DMS114 treated with DMSO at 0.1 percent for 48 hours (cell line): ENCODE measurements around the gene EIF3J.
"Not testable (repeated sequence)": the region's sequence is repeated elsewhere in the genome, so short reads cannot be mapped to it uniquely, and the experiment has no call there.

Experiments used
- DNase-seq: peaks from one replicate; lab custom pipeline; 2025; ENCODE audit not compliant: unreplicated experiment; lab: John Stamatoyannopoulos, UW

Gene EIF3J

GRCh38 chr15:44541282-44541958, 4.5 kb downstream of the EIF3J start:
- no peak for DNase-seq

DNA sequence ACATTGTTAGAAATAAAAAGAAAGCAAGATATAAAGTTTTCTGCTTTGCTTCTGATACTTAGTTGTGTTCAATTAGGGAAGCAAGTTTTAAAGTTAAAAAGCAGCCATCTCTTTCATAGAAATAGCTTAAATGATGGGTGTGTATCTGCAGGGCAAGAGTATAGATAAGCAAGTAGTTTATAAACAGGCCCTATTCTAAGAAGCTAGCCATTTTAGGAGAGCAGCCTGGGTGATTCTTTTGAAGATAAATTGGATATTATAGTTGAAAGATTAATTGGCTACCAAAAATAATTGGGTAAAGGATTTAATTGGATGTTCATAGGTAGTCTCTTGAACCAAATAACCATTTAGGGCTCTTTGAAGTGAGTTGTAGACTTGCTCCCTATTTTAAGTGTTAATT, 5.6 kb downstream of the EIF3J start:
- DNase-seq: no peak

DNA sequence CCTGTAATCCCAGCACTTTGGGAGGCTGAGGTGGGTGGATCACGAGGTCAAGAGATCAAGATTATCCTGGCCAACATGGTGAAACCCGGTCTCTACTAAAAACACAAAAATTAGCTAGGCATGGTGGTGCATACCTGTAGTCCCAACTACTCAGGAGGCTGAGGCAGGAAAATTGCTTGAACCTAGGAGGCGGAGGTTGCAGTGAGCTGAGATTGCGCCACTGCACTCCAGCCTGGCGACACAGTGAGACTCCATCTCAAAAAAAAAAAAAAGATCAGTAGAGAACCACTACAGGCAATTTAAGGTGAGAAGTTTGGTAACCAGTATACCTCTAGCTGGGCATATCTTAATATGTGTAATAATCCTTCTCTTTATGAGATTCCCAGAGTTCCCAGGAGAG, 7.8 kb downstream of the EIF3J start:
- not testable (repeated sequence) for DNase-seq

GRCh38 chr15:44545913-44546802, 9.2 kb downstream of the EIF3J start:
- DNase-seq: no peak

GRCh38 chr15:44549152-44549551, 12.2 kb downstream of the EIF3J start:
- DNase-seq: not testable (repeated sequence)

DNA sequence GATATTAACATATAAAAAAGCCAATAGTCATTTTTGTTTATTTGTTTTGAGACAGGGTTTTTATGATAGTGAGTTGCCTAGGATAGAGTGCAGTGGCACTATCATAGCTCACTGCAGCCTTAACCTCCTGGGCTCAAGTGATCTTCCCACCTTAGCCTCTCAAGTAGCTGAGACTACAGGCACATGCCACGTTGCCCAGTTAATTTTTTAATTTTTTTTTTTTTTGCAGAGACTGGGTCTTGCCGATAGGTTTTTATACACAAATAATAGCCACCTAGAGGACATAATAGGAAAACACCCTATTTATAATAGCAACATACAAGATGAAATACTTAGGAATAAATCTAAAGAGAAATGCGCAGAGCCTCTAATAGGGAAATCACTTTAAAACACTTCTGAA, 13.3 kb downstream of the EIF3J start:
- DNase-seq: peak; percentile 48

GRCh38 chr15:44550734-44551133, 13.8 kb downstream of the EIF3J start:
- no peak for DNase-seq

DNA sequence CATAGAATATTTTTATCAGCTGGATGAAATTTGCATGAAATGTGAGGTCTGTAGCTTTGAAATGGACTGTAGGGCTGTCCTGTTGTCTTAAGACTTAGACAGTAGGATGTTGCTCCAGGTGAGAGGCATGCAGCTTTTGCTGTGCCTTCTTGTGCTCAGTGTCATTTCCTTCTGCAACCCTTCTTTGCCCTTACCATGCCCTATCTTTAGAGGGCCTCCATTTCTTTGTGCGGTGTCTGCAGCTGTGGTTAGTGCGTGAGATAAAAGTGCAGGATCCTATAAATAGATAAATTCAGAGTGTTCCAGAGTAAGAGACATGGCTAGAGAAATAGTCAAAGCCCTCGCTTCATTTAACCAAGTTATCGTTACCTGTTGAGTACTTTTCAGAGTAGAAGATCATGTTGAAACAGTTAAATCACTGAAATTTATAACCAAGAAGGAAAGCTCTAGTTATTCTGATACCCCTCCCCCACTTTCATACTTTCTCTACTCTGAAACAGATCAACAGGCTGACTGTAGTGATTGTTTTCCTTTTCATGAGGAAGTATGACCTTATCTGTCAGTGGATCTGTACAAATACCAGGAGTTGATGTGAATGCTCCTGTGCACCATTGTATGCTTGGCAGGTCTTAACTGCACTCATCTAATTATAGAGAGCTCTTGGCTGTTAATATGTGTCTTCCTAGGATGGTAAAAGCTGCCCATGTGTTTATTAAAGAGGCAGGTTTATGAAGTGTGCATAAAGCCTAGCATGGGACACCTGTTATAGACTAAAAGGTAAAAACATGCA, 18.2 kb downstream of the EIF3J start:
- DNase-seq: no peak

- not testable (repeated sequence) for DNase-seq
These were observed 24.0 kb downstream of the EIF3J start for GRCh38 chr15:44560926-44561325.

DNA sequence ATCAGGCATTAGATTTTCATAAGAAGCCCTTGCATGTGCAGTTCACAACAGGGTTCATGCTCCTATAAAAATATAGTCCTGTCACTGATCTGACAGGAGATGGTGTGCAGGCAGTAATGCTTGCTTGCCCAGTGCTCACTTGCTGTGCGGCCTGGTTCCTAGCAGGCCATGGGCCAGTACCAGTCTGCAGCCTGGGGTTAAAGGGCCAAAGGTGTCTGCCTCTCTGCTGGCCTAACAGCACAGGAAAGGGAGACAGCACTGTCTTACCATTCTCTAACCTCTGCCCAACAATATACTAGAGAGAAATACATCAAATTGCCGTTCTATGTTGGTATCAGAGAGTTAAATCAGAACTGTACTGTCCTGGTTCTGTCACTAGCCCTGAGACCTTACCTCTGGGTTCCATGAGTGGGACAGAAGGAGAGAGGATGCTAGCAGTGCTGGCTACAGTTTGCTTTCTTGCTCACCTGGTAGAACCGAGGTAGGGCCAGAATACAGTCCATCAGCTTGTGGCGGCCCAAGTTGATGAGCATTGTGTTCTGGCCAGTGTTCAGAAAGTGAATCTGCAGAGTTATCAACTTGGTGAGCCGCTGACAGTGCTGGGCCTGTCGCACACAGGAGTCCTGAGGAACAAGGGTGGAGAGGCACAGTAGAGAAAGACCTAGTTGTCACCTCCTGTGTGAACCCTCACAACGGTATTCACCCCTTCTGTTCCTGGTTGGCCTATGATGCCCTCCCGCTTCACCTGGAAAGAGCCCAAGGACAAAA, 28.6 kb downstream of the EIF3J start:
- no peak for DNase-seq

DNA sequence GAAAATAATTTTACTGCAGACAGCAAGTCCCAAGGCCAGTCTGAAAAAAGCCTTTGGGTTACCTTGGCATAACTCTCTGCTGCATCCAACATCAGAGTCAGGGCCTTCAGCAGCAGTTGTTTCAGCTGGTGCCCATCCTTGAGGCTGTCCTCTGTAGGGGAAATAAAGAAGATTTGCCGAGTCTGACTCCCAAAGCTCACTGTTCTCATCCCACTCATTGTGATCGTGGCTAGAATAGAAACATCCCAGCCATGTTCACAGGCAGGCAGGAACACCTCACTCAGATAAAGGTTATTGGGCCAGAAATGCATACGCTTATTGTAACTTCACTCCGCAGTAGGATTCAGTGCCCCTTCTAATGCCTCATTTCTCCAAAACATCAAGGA, 29.2 kb downstream of the EIF3J start:
- no peak for DNase-seq

DNA sequence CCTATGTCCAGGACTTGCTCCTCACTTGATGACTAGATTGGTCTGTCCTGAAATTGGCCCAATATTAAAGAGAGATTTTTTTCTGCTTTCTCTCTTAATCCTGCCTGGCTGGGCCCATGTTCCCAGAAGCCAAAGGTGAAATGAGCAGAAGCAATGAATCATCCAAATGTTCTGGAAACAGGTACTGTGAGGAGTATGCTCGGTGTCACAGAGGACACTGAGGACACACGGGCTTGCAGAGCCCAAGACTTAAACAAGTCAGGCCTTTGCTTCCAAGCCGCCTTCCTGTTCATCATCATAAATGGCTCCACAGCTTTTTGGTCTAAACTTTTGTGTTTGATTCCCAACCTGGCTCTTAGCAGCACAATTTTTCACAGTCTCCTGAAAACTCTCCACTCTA, 31.4 kb downstream of the EIF3J start:
- no peak for DNase-seq

- DNase-seq: no peak
These were observed 32.4 kb downstream of the EIF3J start for GRCh38 chr15:44569316-44569715.

DNA sequence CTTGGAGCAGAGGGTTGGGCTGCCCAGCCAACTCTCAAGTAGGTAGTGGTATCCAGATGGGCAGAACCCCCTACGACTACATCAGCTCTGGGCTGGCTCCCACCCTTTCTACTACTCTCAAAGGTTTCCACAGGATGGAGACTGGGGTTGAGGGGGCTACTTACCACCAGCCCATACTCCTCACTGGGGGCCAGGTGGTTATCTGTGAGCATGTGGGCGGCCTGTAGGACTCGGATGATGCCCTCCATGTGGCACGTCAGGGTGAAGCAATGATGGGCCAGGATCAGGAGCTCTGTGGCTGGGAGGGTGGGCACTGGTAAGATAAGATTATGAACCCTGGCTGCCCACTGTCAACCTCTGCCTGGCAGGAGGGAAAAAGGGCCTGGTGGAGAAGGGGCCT, 33.4 kb downstream of the EIF3J start:
- DNase-seq: no peak

DNA sequence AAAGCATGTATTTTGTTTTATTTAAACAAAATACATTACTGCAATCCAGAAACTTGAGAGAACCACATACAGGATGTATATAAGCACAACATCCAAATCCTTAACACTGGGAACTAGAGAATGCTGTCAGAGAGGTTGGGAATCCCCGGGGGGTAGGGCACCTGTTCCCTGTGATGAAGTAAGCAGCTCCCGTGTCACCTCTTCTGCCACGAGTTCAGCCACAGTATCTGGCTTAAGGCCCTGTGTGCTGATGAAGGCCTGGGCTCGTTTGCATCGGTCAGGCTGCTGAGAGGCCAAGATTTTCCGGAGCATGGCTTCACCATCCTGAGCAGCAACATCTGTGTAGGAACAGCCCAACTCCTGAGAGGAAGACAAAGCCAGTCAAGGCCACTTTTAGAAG, 36.4 kb downstream of the EIF3J start:
- DNase-seq: no peak

DNA sequence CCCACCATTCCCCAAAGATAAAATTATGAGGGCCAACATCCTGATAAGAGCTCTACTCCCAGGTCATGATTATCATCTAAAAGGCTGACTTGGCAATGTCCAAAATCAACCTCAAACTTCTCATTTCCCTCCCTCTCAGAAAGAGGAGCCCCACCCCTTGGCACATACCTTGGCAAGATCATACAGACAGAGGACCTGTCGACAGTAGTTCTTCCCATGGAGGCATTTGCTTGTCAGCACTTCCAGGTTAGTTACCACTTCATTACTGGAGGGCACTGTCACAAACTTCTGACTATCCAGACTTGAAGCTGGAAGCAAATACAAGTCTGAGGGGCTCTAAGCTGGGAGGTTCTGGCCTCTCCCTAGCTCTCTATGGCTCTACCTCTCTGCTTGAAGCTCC, 37.8 kb downstream of the EIF3J start:
- DNase-seq: no peak

DNA sequence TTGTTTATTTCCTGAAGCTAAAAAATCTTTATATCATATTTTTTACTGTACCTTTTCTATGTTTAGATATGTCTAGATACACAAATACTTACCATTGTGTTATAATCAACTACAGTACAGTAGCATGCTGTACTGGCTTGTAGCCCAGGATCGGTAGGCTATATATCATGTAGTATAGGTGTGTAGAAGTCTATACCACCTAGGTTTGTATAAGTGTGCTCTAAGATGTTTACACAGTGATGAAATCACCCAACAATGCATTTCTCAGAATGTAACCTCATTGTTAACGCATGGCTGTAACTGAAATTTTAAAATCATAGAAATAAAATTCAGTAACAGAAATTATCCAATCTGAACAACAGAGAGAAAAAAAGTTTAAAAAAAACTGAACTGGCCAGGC, 43.2 kb downstream of the EIF3J start:
- DNase-seq: no peak

DNA sequence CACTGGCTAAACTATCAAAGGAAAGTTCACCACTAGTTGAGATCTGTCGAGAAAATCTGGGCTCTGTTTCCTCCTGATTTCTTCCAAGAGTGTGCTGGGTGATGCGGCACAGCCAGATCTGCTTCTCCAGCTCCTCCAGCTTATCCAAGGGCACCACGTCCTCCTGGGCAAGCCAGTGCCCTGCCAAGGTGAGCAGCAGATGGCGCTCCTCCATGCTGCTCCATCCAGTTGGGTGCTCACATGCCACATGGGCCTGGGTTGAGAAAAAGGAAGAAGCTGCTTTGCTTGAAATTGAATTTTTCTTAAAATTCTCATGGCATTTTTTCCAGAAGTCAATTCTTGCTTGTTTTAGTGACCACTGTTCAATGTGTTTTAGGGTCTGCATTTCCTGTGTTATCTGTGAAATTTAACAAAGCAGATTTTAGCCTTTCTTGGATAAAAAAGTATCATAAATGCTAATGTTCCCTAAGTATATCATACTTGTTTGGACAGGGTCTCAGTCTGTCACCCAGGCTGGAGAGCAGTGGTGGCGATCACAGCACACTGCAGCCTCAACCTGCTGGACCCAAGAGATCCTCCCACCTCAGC, 47.3 kb downstream of the EIF3J start:
- peak; percentile 18 for DNase-seq

DNA sequence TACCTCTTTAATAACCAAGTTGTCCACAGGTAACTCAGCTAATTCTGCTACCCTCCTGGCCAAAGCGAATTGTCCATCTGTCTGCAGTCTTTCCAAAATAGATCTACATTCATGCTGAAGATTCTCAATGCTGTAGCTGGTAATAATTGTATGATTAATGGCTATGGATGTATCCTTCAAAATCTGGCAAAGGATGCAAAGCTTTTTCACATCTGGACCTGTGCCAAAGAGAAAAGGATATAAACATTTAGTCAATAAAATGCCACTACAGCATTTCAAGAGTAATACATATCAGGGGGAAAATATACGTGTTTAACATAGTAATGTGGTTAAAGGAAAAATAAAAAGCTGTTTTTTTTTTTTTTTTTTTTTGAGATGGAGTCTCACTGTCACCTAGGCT, 48.7 kb downstream of the EIF3J start:
- no peak for DNase-seq

DNA sequence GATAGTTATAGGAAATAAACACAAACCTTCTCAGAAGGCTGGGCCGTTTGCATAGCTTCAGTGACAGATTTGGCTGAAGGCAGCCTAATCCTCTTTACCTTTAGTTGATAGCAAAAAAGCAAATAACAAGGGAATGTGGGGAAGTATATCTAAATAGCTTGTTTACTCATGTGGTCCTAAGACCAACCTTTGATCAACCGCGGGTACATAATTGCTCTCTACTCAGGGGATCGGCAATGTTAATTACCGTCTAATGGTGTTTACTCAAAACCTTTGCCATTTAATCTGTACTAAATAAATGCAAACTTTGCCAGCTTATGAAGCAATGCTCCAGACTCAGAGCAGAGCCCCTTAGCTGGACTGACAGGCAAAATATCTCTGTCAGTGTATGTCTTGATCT, 51.6 kb downstream of the EIF3J start:
- no peak for DNase-seq

DNA sequence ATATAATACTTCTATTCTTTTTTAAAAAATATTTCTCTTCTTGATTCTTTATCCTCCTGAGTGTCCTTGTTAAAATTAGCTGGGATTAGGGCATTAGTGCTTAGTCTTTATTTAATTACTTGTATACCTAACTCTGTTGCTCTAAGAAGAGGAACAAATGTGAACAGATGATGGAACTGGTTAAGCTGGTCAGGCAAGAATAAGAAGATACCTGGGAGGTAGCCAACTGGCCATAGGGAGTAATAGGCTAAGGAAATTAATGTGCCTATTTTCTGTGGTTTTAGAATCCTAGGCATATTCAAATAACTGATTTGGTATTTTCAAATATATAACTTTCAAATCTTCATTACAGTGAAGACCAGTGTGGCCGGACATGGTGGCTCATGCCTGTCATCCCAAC, 54.4 kb downstream of the EIF3J start:
- no peak for DNase-seq
